Endothelial cell of umbilical vein (primary cell): Measurements from ENCODE around the gene CCDC188.

Experiments
- EZH2 ChIP-seq: IDR thresholded peaks from 2 replicates; pipeline ENCODE4 v1.6.1; 2012; ENCODE audit warnings: borderline replicate concordance, low read depth, mild to moderate bottlenecking, moderate library complexity, low read length, inconsistent platforms; ENCODE audit not compliant: severe bottlenecking
- FOS ChIP-seq: IDR thresholded peaks from 2 replicates; pipeline ENCODE4 v1.6.1; 2011; ENCODE audit warnings: mild to moderate bottlenecking, low read length, moderate library complexity, borderline replicate concordance; ENCODE audit not compliant: insufficient read depth
- GATA2 ChIP-seq: IDR thresholded peaks from 2 replicates; pipeline ENCODE4 v1.7.0; 2011; ENCODE audit warnings: low read depth, mild to moderate bottlenecking, moderate library complexity, mixed read lengths, low read length; ENCODE audit not compliant: insufficient read length, insufficient read depth
- JUN ChIP-seq: IDR thresholded peaks from 2 replicates; pipeline ENCODE4 v1.6.1; 2011; ENCODE audit warnings: borderline replicate concordance, low read depth; ENCODE audit not compliant: insufficient read length, insufficient read depth
- POLR2A ChIP-seq: IDR thresholded peaks from 2 replicates; pipeline ENCODE4 v1.6.1; 2012; ENCODE audit warnings: low read depth, mild to moderate bottlenecking, control low read depth, low read length
- POLR2AphosphoS5 ChIP-seq: IDR thresholded peaks from 2 replicates; pipeline ENCODE4 v1.6.1; 2012; ENCODE audit warnings: low read depth, mild to moderate bottlenecking, control low read depth, low read length, moderate library complexity; ENCODE audit not compliant: insufficient read depth
- TF ChIP-seq, protein P1 (sequence below), 2 donors: IDR thresholded peaks; 1 replicate in 1 of 2; 2 replicates in 1 of 2; pipeline ENCODE4 v1.5.1; 2011; ENCODE audit warnings: low read length in 2 of 2, mild to moderate bottlenecking in 2 of 2, moderate library complexity in 2 of 2, control low read depth in 1 of 2, inconsistent platforms in 1 of 2, low read depth in 1 of 2; ENCODE audit not compliant: insufficient read depth in 1 of 2; ENCODE audit errors: extremely low read depth in 1 of 2

DNA sequence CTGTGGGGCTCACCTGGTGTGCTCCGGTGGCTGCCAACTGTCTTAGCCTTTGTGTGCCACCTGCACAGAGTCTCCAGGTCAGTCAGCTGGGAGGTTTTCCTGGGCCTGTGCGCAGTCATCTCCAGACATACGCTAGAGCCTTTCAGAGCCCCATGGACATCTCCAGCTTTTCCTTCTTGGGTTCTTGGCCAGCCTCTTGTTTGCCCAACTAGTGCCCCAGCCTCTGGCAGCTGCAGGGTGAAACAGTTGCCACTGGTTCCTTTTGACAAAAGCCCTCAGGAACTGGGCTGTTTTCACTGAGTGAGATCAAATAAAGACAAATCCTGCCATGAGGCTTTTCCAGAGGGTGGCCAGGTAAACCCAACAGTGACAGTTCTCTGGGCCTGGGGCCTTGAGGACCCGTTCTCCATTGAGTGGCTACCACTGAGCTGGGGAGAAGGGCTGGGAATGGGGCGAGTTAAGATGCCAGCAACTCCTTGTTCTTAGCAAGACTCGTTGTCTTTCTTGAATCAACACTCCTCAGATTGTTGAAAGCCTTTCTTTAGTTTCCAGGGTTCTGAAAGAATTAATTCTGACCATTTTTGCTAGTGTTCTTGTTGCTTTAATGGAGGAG, 51.6 kb downstream of the CCDC188 start:
- TF ChIP-seq, protein P1, sequence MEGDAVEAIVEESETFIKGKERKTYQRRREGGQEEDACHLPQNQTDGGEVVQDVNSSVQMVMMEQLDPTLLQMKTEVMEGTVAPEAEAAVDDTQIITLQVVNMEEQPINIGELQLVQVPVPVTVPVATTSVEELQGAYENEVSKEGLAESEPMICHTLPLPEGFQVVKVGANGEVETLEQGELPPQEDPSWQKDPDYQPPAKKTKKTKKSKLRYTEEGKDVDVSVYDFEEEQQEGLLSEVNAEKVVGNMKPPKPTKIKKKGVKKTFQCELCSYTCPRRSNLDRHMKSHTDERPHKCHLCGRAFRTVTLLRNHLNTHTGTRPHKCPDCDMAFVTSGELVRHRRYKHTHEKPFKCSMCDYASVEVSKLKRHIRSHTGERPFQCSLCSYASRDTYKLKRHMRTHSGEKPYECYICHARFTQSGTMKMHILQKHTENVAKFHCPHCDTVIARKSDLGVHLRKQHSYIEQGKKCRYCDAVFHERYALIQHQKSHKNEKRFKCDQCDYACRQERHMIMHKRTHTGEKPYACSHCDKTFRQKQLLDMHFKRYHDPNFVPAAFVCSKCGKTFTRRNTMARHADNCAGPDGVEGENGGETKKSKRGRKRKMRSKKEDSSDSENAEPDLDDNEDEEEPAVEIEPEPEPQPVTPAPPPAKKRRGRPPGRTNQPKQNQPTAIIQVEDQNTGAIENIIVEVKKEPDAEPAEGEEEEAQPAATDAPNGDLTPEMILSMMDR (IDR thresholded peaks at IDR 0.05; ENCODE audit: extremely low read depth in 1 of 2, insufficient read depth in 1 of 2, low read depth in 1 of 2, low read length in 2 of 2), result no peak
- no peak for TF ChIP-seq EZH2
- no peak for TF ChIP-seq POLR2A
- no peak for TF ChIP-seq FOS
- no peak for TF ChIP-seq POLR2AphosphoS5
- TF ChIP-seq JUN, result no peak
- no peak for TF ChIP-seq GATA2
